Measurements from ENCODE around the gene NUDT14. TPM values are rescaled to one million over a fixed set of nuclear protein-coding genes. Genes with fewer than 3 reads are reported as not detected.

NUDT14 gene
- total RNA-seq, 1 donor from 2014 or later = 5.5 TPM

- Mint-ChIP-seq H3K4me3 (no peak overlapping the region), H3K4me1 (peaks cover 8% of the 10 kb centered on the region), H3K27me3 (ENCODE audit: insufficient read depth, low read depth) (peaks cover 14% of the 10 kb centered on the region), H3K9me3 (no peaks in the 10 kb centered on the region), H3K27ac (no peak overlapping the region), H3K36me3 (no peaks in the 10 kb centered on the region)
- no peak overlapping the region for H3K4me2 ChIP-seq
- no peaks in the 10 kb centered on the region for H3K9me3 ChIP-seq (ENCODE audit: low read depth)
- H2AFZ ChIP-seq (replicated peaks) = no peak overlapping the region
- no peak overlapping the region for H3K27ac ChIP-seq
- DNase-seq (ENCODE audit: low spot score) = no peak
- no peaks in the 10 kb centered on the region for H3K79me2 ChIP-seq (ENCODE audit: low read depth)
- H3K9ac ChIP-seq = no peak overlapping the region
- TF ChIP-seq CTCF (IDR thresholded peaks at IDR 0.05) (no peak), EZH2phosphoT487 (IDR thresholded peaks at IDR 0.05) (no peak), EZH2 (IDR thresholded peaks at IDR 0.05) (no peak)
- H3K36me3 ChIP-seq = no peaks in the 10 kb centered on the region
- H3F3A ChIP-seq (ENCODE audit: low read depth) = peaks cover 18% of the 10 kb centered on the region
- H4K20me1 ChIP-seq (ENCODE audit: low read depth) = peaks cover 36% of the 10 kb centered on the region
- peaks cover 4% of the 10 kb centered on the region for H3K4me1 ChIP-seq
- H3K4me3 ChIP-seq = no peak overlapping the region
- H3K27me3 ChIP-seq = peaks cover 26% of the 10 kb centered on the region
Measured at GRCh38 chr14:105178069-105178867, 2.8 kb downstream of the NUDT14 start.

- Mint-ChIP-seq H3K27ac (no peak overlapping the region), H3K36me3 (no peaks in the 10 kb centered on the region), H3K4me1 (peaks cover 6% of the 10 kb centered on the region), H3K27me3 (ENCODE audit: insufficient read depth, low read depth) (peaks cover 10% of the 10 kb centered on the region), H3K4me3 (no peak overlapping the region), H3K9me3 (no peaks in the 10 kb centered on the region)
- no peak overlapping the region for H3K9ac ChIP-seq
- H4K20me1 ChIP-seq (ENCODE audit: low read depth) = peaks cover 36% of the 10 kb centered on the region
- no peak overlapping the region for H3K27ac ChIP-seq
- H3K4me3 ChIP-seq = no peak overlapping the region
- no peak for DNase-seq (ENCODE audit: low spot score)
- no peak overlapping the region for H2AFZ ChIP-seq (replicated peaks)
- peaks cover 8% of the 10 kb centered on the region for H3F3A ChIP-seq (ENCODE audit: low read depth)
- no peak overlapping the region for H3K4me2 ChIP-seq
- H3K27me3 ChIP-seq = peaks cover 14% of the 10 kb centered on the region
- H3K9me3 ChIP-seq (ENCODE audit: low read depth) = no peaks in the 10 kb centered on the region
- no peaks in the 10 kb centered on the region for H3K79me2 ChIP-seq (ENCODE audit: low read depth)
- H3K36me3 ChIP-seq = no peaks in the 10 kb centered on the region
- no peak for TF ChIP-seq EZH2 (IDR thresholded peaks at IDR 0.05)
- no peak for TF ChIP-seq EZH2phosphoT487 (IDR thresholded peaks at IDR 0.05)
- TF ChIP-seq CTCF (IDR thresholded peaks at IDR 0.05) = no peak
- peaks cover 4% of the 10 kb centered on the region for H3K4me1 ChIP-seq
Measured at GRCh38 chr14:105177082-105177481, 4.0 kb downstream of the NUDT14 start.

GRCh38 chr14:105176513-105176912 is 4.6 kb downstream of the NUDT14 start:
- Mint-ChIP-seq H3K27ac (no peak overlapping the region), H3K27me3 (ENCODE audit: insufficient read depth, low read depth) (peaks cover 10% of the 10 kb centered on the region), H3K36me3 (no peaks in the 10 kb centered on the region), H3K9me3 (no peaks in the 10 kb centered on the region), H3K4me3 (no peak overlapping the region), H3K4me1 (peaks cover 8% of the 10 kb centered on the region)
- TF ChIP-seq CTCF (IDR thresholded peaks at IDR 0.05) (no peak), EZH2phosphoT487 (IDR thresholded peaks at IDR 0.05) (no peak), EZH2 (IDR thresholded peaks at IDR 0.05) (no peak)
- Histone ChIP-seq H2AFZ (replicated peaks) (no peak overlapping the region), H3K27me3 (peaks cover 9% of the 10 kb centered on the region), H3K36me3 (no peaks in the 10 kb centered on the region), H4K20me1 (ENCODE audit: low read depth) (peaks cover 40% of the 10 kb centered on the region), H3F3A (ENCODE audit: low read depth) (peaks cover 2% of the 10 kb centered on the region), H3K9ac (no peak overlapping the region), H3K4me2 (no peak overlapping the region), H3K4me1 (peaks cover 4% of the 10 kb centered on the region), H3K79me2 (ENCODE audit: low read depth) (no peaks in the 10 kb centered on the region), H3K27ac (no peak overlapping the region), H3K4me3 (no peak overlapping the region), H3K9me3 (ENCODE audit: low read depth) (no peaks in the 10 kb centered on the region)
- no peak for DNase-seq (ENCODE audit: low spot score)
